Right renal pelvis (tissue), 4 donors: ENCODE data around the gene ARHGEF39. TPM values are rescaled to one million over a fixed set of nuclear protein-coding genes. Genes with fewer than 3 reads are reported as not detected.
"Not testable (repeated sequence)": the region's sequence is repeated elsewhere in the genome, so short reads cannot be mapped to it uniquely, and the experiment has no call there.

Experiments
- DNase-seq, 4 donors: peaks; one replicate each; pipeline ENCODE4 v3.0.0-alpha.2; 2013; ENCODE audit warnings: low read depth in 4 of 4, low spot score in 3 of 4, missing footprints in 1 of 4
- polyA plus RNA-seq, 4 donors: library from polyadenylated mRNA; unstranded; fragments of 120-200 nt; gene quantifications; one replicate each; pipeline ENCODE4 v1.2.1, GENCODE V29; 2013; ENCODE audit not compliant: insufficient read length in 4 of 4

ARHGEF39 gene
- polyA plus RNA-seq, 4 donors = 8.8 to 9.9 (median 9.2) TPM

- DNase-seq = no peak
Observed at GRCh38 chr9:35628389-35628991, 36.5 kb downstream of the ARHGEF39 start.

- DNase-seq = no peak
Observed at GRCh38 chr9:35627575-35627974, 37.4 kb downstream of the ARHGEF39 start.

- no peak for DNase-seq
Observed at GRCh38 chr9:35619800-35620158, 45.2 kb downstream of the ARHGEF39 start.

- DNase-seq = no peak
Observed at GRCh38 chr9:35618854-35619799, 45.9 kb downstream of the ARHGEF39 start.

DNA sequence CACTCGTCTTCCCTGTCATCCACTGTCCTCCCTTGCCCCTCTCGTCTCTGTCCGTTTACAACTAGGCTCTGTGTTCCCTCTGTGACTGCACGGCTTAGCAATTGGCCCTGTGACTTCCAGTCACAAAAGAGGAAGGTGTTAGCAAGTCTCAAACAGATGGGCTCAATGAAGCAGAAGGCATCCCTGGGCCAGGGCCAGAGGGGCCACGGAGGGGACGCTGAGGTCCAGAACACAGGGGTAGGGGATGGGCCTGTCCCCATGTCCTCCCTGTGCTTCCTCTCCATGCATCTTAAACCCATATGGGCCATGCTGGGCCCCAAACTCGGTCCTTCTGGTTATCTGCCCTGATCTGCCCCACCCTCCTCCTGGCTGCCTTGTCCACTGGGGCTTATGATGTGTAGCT lies 46.7 kb downstream of the ARHGEF39 start, which contains the start of gene CD72:
CD72 (minus strand) TSS at position 89 of the 403 bp plus-strand sequence. CDS start 110 bp downstream, outside the sequence.
- DNase-seq = no peak

DNA sequence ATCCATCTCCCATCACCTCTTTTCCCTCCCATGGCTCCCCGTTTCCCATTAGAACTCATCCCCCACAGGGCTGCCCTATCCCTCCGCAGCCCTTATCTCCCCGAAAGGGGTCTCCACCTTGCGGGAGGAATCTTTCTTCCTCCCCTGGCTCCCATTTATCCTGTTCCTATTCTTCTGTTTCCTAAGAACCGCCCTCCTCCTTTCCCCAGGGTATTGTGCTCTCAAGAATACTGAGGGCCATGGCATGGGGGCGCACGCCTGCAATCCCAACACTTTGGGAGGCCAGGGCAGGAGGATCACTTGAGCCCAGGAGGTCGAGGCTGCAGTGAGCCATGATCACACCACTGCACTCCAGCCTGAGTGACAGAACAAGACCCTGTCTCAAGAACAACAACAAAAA lies 47.4 kb downstream of the ARHGEF39 start:
- no peak for DNase-seq

- DNase-seq = no peak
Observed at GRCh38 chr9:35616681-35617459, 48.1 kb downstream of the ARHGEF39 start.

GRCh38 chr9:35615981-35616680 lies 48.9 kb downstream of the ARHGEF39 start:
- DNase-seq = no peak

GRCh38 chr9:35612843-35613242 lies 52.2 kb downstream of the ARHGEF39 start:
- no peak for DNase-seq

DNA sequence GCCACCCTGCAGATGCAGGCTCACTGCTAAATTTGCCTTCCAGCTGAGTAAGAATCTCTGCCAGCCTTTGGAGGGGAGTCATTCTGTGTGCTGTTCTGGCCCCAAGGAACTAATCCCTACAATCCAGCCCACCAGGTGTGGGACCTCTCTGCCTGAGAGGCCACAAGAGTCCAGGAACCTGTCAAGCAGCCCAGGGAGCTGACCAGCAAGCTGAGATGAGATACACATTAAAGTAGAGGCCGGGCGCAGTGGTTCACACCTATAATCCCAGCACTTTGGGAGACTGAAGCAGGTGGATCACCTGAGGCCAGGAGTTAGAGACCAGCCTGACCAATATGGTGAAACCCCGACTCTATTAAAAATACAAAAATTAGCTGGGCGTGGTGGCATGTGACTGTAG lies 52.9 kb downstream of the ARHGEF39 start:
- not testable (repeated sequence) for DNase-seq

DNA sequence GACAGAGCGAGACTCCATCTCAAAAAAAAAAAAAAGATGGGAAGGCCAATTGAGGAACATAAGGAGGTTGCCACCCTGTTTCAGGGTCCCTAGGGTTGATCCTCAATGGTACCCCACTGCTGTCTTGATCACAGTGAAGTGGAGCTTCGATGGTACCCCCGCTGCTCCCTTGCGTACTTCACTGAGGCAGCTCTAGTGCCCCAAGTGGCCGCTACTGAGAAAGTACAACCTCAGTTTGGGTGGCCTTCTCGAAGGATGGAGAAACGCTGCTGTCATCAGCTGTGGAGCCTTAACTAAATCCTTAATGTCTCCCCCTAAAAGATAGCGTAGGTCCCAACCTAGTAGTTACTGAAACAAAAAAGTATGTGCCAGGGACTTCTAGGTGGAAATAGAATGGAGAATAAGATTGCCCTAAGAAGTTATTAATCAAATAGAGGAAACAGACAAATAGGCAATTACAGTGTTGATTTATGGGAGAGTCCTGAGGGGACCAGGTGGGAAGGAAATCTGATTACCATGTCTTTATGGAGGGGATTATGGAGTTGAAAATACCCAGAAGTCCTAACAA lies 53.7 kb downstream of the ARHGEF39 start:
- no peak for DNase-seq

GRCh38 chr9:35609820-35610163 lies 55.2 kb downstream of the ARHGEF39 start:
- DNase-seq = no peak

Other genes with a start within 250 kb of the ARHGEF39 start
- 10 to 100 TPM; 17.7 to 20.7 (median 19.2) TPM for gene RUSC2, start 175.1 kb downstream of the ARHGEF39 start, polyA plus RNA-seq
- gene TESK1, start 59.9 kb downstream of the ARHGEF39 start, polyA plus RNA-seq = 10 to 100 TPM; 34.4 to 44.0 (median 38.9) TPM
- 1 to 10 TPM; 2.5 to 3.3 (median 2.7) TPM for gene CD72, start 46.8 kb downstream of the ARHGEF39 start, polyA plus RNA-seq
- under 1 TPM; 0.28 to 0.43 (median 0.35) TPM for gene SIT1, start 14.3 kb downstream of the ARHGEF39 start, polyA plus RNA-seq
- gene RMRP, start 7.2 kb downstream of the ARHGEF39 start, polyA plus RNA-seq = not detected
- 10 to 100 TPM; 13.9 to 21.9 (median 17.4) TPM for gene CCDC107, start 6.9 kb downstream of the ARHGEF39 start, polyA plus RNA-seq
- gene CA9, start 8.7 kb upstream of the ARHGEF39 start, polyA plus RNA-seq = under 1 TPM in 3 of 4 donors, not detected in 1; 0.20 to 0.61 (median 0.60) TPM
- gene TPM2, start 24.7 kb upstream of the ARHGEF39 start, polyA plus RNA-seq = 100 to 1,000 TPM; 128 to 170 (median 161) TPM
- gene TLN1, start 67.0 kb upstream of the ARHGEF39 start, polyA plus RNA-seq = 100 to 1,000 TPM; 125 to 176 (median 153) TPM
- 10 to 100 TPM; 38.2 to 47.9 (median 40.8) TPM for gene CREB3, start 67.5 kb upstream of the ARHGEF39 start, polyA plus RNA-seq
- 100 to 1,000 TPM in 2 of 4 donors, 10 to 100 TPM in 2; 97.9 to 118 (median 103) TPM for gene GBA2, start 84.0 kb upstream of the ARHGEF39 start, polyA plus RNA-seq
- 10 to 100 TPM; 28.2 to 30.4 (median 28.7) TPM for gene RGP1, start 84.1 kb upstream of the ARHGEF39 start, polyA plus RNA-seq
- 1 to 10 TPM in 1 of 4 donors, not detected in 3; 2.2 TPM for gene MSMP, start 89.1 kb upstream of the ARHGEF39 start, polyA plus RNA-seq
- 10 to 100 TPM; 24.4 to 28.1 (median 26.0) TPM for gene NPR2, start 126.4 kb upstream of the ARHGEF39 start, polyA plus RNA-seq
- gene SPAG8, start 147.1 kb upstream of the ARHGEF39 start, polyA plus RNA-seq = 1 to 10 TPM; 4.7 to 6.7 (median 5.4) TPM
- gene HINT2, start 149.8 kb upstream of the ARHGEF39 start, polyA plus RNA-seq = 10 to 100 TPM; 53.7 to 66.4 (median 60.5) TPM
- gene FAM221B, start 163.5 kb upstream of the ARHGEF39 start, polyA plus RNA-seq = under 1 TPM in 3 of 4 donors, not detected in 1; 0.10 to 0.16 (median 0.13) TPM
- 10 to 100 TPM; 26.0 to 31.8 (median 30.0) TPM for gene TMEM8B, start 164.0 kb upstream of the ARHGEF39 start, polyA plus RNA-seq
- gene OR13J1, start 205.2 kb upstream of the ARHGEF39 start, polyA plus RNA-seq = under 1 TPM in 1 of 4 donors, not detected in 3; 0.04 TPM
- gene HRCT1, start 241.0 kb upstream of the ARHGEF39 start, polyA plus RNA-seq = under 1 TPM in 3 of 4 donors, not detected in 1; 0.35 to 0.60 (median 0.43) TPM
- 1 to 10 TPM; 1.3 to 1.6 (median 1.6) TPM for gene SPAAR, start 244.3 kb upstream of the ARHGEF39 start, polyA plus RNA-seq